ENCODE measurements around the gene SLC2A14. TPM values are rescaled to one million over a fixed set of nuclear protein-coding genes. Genes with fewer than 3 reads are reported as not detected.
"Not testable (repeated sequence)": the region's sequence is repeated elsewhere in the genome, so short reads cannot be mapped to it uniquely, and the experiment has no call there.

The SLC2A14 gene
- total RNA-seq, 2 donors from 2014 or later: 35.9 to 70.9 TPM

DNA sequence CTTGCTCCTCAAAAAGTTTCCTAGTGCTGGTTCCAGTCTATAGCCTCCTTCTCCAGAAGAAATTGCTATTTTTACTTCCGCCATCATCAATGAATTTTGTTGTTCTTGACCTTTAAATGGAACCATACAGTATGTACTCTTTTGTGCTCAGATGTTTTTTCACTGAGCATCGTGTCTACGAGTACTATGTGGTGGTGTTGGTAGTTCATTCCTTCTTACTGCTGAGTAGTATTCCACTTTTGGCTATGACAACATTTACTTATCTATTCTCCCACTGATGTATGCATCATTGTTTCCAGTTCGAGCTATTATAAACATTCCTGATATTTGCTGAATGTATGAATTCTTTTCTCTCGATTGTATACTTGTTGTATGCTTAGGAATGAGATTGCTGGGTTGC, 28.6 kb downstream of the SLC2A14 start:
- Histone ChIP-seq H3K9me3 (ENCODE audit: control insufficient read depth, low read length) (peaks cover 3% of the 10 kb centered on the region), H3K4me3 (ENCODE audit: low read length) (no peak overlapping the region), H3K9ac (ENCODE audit: extremely low read depth, low read length, poor library complexity, severe bottlenecking) (no peak overlapping the region), H3K27me3 (ENCODE audit: control insufficient read depth, insufficient read depth, low read length, poor library complexity, severe bottlenecking) (no peaks in the 10 kb centered on the region), H3K36me3 (ENCODE audit: control insufficient read depth, insufficient read depth, low read length) (no peaks in the 10 kb centered on the region), H3K27ac (ENCODE audit: low read depth, low read length) (no peak overlapping the region), H3K4me1 (ENCODE audit: control insufficient read depth, insufficient read depth, low read length) (no peaks in the 10 kb centered on the region)
- 78 to 100% methylated on average over 1 to 5 of the region's 5 CpGs for WGBS, 2 experiments (ENCODE audit: insufficient coverage in 1 of 2, insufficient read length in 1 of 2)
- peaks cover 39% of the 10 kb centered on the region for H3K4me1 Mint-ChIP-seq
- no peak for TF ChIP-seq CTCF (conservative IDR thresholded peaks at IDR 0.05)
- peaks cover 5% of the 10 kb centered on the region for H3K9me3 Mint-ChIP-seq
- H3K27me3 Mint-ChIP-seq (ENCODE audit: insufficient read depth): no peaks in the 10 kb centered on the region
- H3K4me3 Mint-ChIP-seq: no peak overlapping the region
- no peaks in the 10 kb centered on the region for H3K36me3 Mint-ChIP-seq (ENCODE audit: low read depth)
- H3K27ac Mint-ChIP-seq: no peak overlapping the region
- no peak for DNase-seq

- H3K27ac Mint-ChIP-seq; H3K27ac ChIP-seq (ENCODE audit: low read depth, low read length); H3K4me3 Mint-ChIP-seq; H3K9ac ChIP-seq (ENCODE audit: extremely low read depth, low read length, poor library complexity, severe bottlenecking); H3K9me3 Mint-ChIP-seq; H3K4me1 ChIP-seq (ENCODE audit: control insufficient read depth, insufficient read depth, low read length); H3K27me3 Mint-ChIP-seq (ENCODE audit: insufficient read depth); H3K4me3 ChIP-seq (ENCODE audit: low read length); H3K27me3 ChIP-seq (ENCODE audit: control insufficient read depth, insufficient read depth, low read length, poor library complexity, severe bottlenecking); DNase-seq; H3K9me3 ChIP-seq (ENCODE audit: control insufficient read depth, low read length); H3K36me3 Mint-ChIP-seq (ENCODE audit: low read depth); H3K36me3 ChIP-seq (ENCODE audit: control insufficient read depth, insufficient read depth, low read length): not testable (repeated sequence)
- H3K4me1 Mint-ChIP-seq: peaks cover 40% of the 10 kb centered on the region
- WGBS, 2 experiments (ENCODE audit: insufficient coverage in 1 of 2, insufficient read length in 1 of 2): no CpG with 5 or more reads among the region's 9 CpGs
Observed at GRCh38 chr12:7843583-7843982, 29.1 kb downstream of the SLC2A14 start.

GRCh38 chr12:7843149-7843548, 29.6 kb downstream of the SLC2A14 start:
- not testable (repeated sequence) for H3K4me3 Mint-ChIP-seq; H3K9me3 Mint-ChIP-seq; H3K36me3 Mint-ChIP-seq (ENCODE audit: low read depth); H3K9me3 ChIP-seq (ENCODE audit: control insufficient read depth, low read length); H3K4me1 ChIP-seq (ENCODE audit: control insufficient read depth, insufficient read depth, low read length); H3K27me3 ChIP-seq (ENCODE audit: control insufficient read depth, insufficient read depth, low read length, poor library complexity, severe bottlenecking); H3K27ac Mint-ChIP-seq; H3K27ac ChIP-seq (ENCODE audit: low read depth, low read length); H3K36me3 ChIP-seq (ENCODE audit: control insufficient read depth, insufficient read depth, low read length); DNase-seq; H3K9ac ChIP-seq (ENCODE audit: extremely low read depth, low read length, poor library complexity, severe bottlenecking); H3K4me3 ChIP-seq (ENCODE audit: low read length); H3K27me3 Mint-ChIP-seq (ENCODE audit: insufficient read depth)
- H3K4me1 Mint-ChIP-seq: peaks cover 37% of the 10 kb centered on the region
- 53% methylated on average over 3 of the region's 8 CpGs; no CpG with 5 or more reads in 1 of the 2 experiments for WGBS, 2 experiments (ENCODE audit: insufficient coverage in 1 of 2, insufficient read length in 1 of 2)

GRCh38 chr12:7842444-7842843, 30.3 kb downstream of the SLC2A14 start:
- H3K9me3 ChIP-seq (ENCODE audit: control insufficient read depth, low read length); H3K9ac ChIP-seq (ENCODE audit: extremely low read depth, low read length, poor library complexity, severe bottlenecking); H3K4me1 ChIP-seq (ENCODE audit: control insufficient read depth, insufficient read depth, low read length); H3K4me3 ChIP-seq (ENCODE audit: low read length); H3K36me3 ChIP-seq (ENCODE audit: control insufficient read depth, insufficient read depth, low read length); H3K36me3 Mint-ChIP-seq (ENCODE audit: low read depth); H3K9me3 Mint-ChIP-seq; H3K27me3 Mint-ChIP-seq (ENCODE audit: insufficient read depth); H3K27me3 ChIP-seq (ENCODE audit: control insufficient read depth, insufficient read depth, low read length, poor library complexity, severe bottlenecking); H3K27ac Mint-ChIP-seq; H3K27ac ChIP-seq (ENCODE audit: low read depth, low read length); DNase-seq; H3K4me3 Mint-ChIP-seq: not testable (repeated sequence)
- H3K4me1 Mint-ChIP-seq: peaks cover 32% of the 10 kb centered on the region
- 90 to 100% methylated on average over 1 to 9 of the region's 9 CpGs for WGBS, 2 experiments (ENCODE audit: insufficient coverage in 1 of 2, insufficient read length in 1 of 2)

DNA sequence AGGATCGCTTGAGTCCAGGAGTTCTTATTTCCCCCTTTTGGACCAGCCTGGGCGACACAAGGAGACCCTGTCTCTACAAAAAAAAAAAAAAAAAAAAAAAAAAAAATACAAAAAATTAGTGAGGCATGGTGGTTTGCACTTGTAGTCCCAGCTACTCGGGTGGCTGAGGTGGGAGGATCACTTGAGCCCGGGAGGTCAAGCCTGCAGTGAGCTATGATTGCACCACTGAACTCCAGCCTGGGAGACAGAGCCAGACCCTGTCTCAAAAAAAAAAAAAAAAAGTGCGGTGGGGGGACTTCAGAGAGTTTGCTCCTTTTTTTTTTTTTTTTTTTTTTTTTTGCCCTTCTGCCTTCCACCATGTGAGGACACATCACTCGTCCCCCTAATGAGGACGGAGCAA, 32.9 kb downstream of the SLC2A14 start:
- H3K9me3 Mint-ChIP-seq; H3K36me3 ChIP-seq (ENCODE audit: control insufficient read depth, insufficient read depth, low read length); DNase-seq; H3K9me3 ChIP-seq (ENCODE audit: control insufficient read depth, low read length); H3K27ac Mint-ChIP-seq; H3K36me3 Mint-ChIP-seq (ENCODE audit: low read depth); H3K27me3 ChIP-seq (ENCODE audit: control insufficient read depth, insufficient read depth, low read length, poor library complexity, severe bottlenecking); H3K27ac ChIP-seq (ENCODE audit: low read depth, low read length); H3K9ac ChIP-seq (ENCODE audit: extremely low read depth, low read length, poor library complexity, severe bottlenecking); H3K4me1 ChIP-seq (ENCODE audit: control insufficient read depth, insufficient read depth, low read length); H3K4me3 Mint-ChIP-seq; H3K27me3 Mint-ChIP-seq (ENCODE audit: insufficient read depth); H3K4me3 ChIP-seq (ENCODE audit: low read length): not testable (repeated sequence)
- peaks cover 31% of the 10 kb centered on the region for H3K4me1 Mint-ChIP-seq
- 88 to 96% methylated on average over 2 to 6 of the region's 7 CpGs for WGBS, 2 experiments (ENCODE audit: insufficient coverage in 1 of 2, insufficient read length in 1 of 2)

DNA sequence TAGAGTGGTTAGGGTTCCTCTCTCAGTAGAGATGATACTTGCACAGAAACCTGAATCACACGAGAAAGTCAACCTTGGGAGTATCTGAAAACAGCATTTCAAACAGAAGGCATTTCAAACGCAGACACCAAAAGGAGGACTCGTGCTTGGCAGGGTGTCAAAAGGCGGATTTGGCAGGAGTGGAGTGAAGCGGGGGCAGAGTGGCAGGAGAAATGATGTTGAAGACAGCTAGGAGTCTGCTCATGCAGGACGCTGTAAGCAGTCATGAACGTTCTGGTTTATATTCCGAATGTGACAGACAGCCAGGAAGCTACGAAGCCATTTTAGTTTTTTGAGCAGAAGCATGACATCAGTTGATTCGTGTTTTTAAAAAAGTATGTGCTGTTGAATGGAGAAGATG, 33.5 kb downstream of the SLC2A14 start:
- WGBS, 2 experiments (ENCODE audit: insufficient coverage in 1 of 2, insufficient read length in 1 of 2): 86 to 87% methylated on average over 4 to 6 of the region's 10 CpGs
- H3K9me3 Mint-ChIP-seq; H3K36me3 ChIP-seq (ENCODE audit: control insufficient read depth, insufficient read depth, low read length); H3K4me1 ChIP-seq (ENCODE audit: control insufficient read depth, insufficient read depth, low read length); H3K27ac ChIP-seq (ENCODE audit: low read depth, low read length); DNase-seq; H3K4me3 Mint-ChIP-seq; H3K27me3 Mint-ChIP-seq (ENCODE audit: insufficient read depth); H3K27me3 ChIP-seq (ENCODE audit: control insufficient read depth, insufficient read depth, low read length, poor library complexity, severe bottlenecking); H3K4me3 ChIP-seq (ENCODE audit: low read length); H3K9me3 ChIP-seq (ENCODE audit: control insufficient read depth, low read length); H3K9ac ChIP-seq (ENCODE audit: extremely low read depth, low read length, poor library complexity, severe bottlenecking); H3K27ac Mint-ChIP-seq; H3K36me3 Mint-ChIP-seq (ENCODE audit: low read depth): not testable (repeated sequence)
- peaks cover 33% of the 10 kb centered on the region for H3K4me1 Mint-ChIP-seq
